GM18526 (cell line): ENCODE data around the gene OMA1.

Experiments
- POLR2A ChIP-seq: IDR thresholded peaks from 3 replicates; pipeline ENCODE4 v1.6.1; 2011; ENCODE audit not compliant: insufficient read length; ENCODE audit errors: extremely low read depth

OMA1 gene

DNA sequence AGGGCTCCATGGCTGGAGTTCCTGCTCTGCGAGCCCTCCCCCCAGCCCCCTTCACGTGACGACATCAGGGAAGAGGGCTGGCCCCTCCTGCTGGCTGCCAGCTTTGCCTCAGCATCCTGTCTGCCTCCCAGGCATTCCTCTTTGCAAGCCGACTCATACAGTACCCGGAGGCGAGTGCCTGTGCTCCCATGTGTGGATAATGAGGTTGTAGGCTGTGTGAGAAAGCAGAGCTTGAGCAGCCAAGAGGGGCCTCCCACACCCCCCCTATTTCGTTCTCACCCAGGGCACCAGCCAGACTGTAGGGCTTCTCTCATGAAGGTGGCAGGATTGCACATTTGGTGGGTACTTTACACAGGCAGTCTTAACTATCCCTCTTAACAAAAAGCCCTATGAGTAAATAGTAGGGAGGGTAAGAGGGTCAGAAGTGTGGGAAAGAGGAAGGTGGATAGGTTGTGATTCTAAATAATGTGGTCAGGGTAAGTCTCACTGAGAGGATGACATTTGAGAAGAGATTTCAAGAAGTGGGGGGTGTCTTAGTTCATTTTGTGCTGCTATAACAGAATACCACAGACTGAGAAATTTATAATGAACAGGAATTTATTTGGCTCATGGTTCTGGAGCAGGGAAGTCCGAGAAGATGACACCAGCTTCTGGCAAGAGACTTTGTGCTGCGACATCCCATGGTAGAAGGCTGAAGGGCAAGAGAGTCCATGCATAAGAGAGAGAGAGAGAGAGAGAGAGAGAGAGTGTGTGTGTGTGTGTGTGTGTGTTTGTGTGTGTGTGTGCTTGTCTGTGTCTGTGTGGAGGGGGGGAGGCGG lies 113.5 kb downstream of the OMA1 start:
- no peak for TF ChIP-seq POLR2A

- no peak for TF ChIP-seq POLR2A
Measured at GRCh38 chr1:58431901-58432620, 114.5 kb downstream of the OMA1 start.
